Subcutaneous adipose tissue (tissue), 4 donors: ENCODE results near the gene CWC27. TPM values are rescaled to one million over a fixed set of nuclear protein-coding genes. Genes with fewer than 3 reads are reported as not detected.

ENCODE experiments used
- CTCF ChIP-seq: fragments of 450-650 bp; IDR thresholded peaks from one replicate; pipeline ENCODE4 v1.5.1; 2016; ENCODE audit warnings: low read depth, mild to moderate bottlenecking, control low read depth, antibody characterized with exemption, moderate library complexity
- total RNA-seq, 4 donors: library from RNA; depleted of rRNA; stranded (reverse); fragments of >200 nt; gene quantifications; one replicate each; pipeline ENCODE4 v1.1.0, GENCODE V29; 2016

The CWC27 gene
- total RNA-seq, 4 donors from 2014 or later = 9.0 to 17.8 (median 15.2) TPM

- no peak for TF ChIP-seq CTCF
Measured at GRCh38 chr5:65009207-65009606, 240.5 kb downstream of the CWC27 start.

DNA sequence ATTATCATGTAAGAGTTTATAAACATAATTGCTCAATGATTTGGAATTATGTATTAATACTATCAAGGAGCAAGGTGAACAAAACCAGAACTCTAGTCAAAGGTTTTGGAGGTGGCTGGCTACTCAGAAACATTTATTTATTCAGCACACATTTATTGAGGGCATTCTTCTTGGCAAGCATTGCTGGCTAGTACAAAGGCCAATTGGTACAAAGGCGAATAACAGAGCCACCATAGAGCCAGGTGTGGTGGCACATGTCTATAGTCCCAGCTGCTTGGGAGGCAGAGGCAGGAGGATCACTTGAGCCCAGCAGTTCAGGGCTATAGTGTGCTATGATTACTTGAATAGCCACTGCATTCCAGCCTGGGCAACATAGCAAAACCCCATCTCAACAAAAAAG is 242.1 kb downstream of the CWC27 start:
- no peak for TF ChIP-seq CTCF

DNA sequence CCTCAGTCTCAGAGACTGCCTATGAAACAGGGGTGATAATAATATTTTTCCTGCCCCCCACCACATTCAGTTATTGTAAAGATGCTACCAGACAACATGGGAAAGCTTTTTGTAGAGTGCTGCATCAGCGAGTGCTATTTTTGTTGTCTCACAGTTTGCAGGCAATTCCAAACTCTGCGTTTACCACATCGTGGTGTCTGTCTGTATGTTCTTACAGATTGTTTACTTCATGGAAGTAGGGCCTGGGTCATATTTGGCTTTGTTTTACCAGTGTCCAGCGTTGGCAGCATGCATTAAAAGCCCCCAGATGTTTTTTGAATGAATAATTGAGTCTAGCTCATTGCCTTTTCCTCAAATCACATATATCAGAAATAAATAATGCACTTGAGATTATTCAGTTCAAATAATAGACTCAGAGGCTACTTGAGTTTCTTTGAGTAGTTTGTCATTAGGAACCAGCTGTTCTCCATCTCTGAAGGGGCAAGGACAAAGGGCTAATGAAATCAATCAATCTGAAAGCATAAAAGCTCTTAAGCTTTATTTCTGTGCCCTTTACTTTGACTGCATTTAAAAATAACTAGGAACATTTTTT is 243.7 kb downstream of the CWC27 start:
- TF ChIP-seq CTCF = no peak

DNA sequence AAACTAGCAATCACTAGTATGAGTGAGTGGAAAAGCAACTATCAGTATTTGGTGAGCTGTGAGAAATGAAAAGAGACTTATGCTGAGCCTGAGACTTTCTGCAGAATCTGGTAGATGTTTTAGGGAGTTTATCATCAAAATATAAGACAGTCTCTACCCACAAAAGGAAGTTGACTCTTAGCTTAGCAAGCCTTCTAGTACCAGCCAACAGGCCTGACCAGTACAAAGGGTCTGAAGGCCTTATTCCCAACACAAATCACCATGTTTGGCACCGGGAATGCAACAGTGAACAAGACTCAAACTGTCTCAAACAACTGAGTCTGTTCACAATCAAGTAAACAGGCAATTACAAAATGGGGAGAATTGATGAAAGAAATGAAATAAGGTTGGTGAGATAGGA is 244.4 kb downstream of the CWC27 start:
- no peak for TF ChIP-seq CTCF

GRCh38 chr5:65014769-65015168 is 246.0 kb downstream of the CWC27 start:
- TF ChIP-seq CTCF = no peak

- TF ChIP-seq CTCF = no peak
Measured at GRCh38 chr5:65015767-65016166, 247.0 kb downstream of the CWC27 start.

DNA sequence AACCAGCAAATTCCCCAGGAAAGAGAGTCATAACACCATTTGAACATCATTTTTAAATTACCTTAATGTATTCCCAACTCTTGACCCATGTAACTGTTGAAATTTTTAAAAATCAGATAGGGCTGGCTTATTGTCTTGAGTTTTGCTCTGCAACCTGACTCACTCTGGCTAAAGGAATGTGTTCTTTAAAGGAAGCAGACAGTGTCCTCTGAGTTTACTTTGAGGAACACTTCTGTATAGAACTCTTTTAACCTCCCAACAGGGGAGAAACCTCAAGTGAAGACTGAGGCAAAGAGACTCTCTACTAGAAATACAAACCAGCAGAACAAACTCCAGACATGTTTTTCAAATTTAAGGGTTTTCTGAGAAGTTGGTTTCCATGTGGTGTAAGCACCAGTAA is 248.9 kb downstream of the CWC27 start:
- TF ChIP-seq CTCF = no peak
